PC-3 (cell line): ENCODE measurements around the gene MED13L. TPM values are rescaled to one million over a fixed set of nuclear protein-coding genes. Genes with fewer than 3 reads are reported as not detected.

Source experiments
- ATAC-seq: fragments of 200-7000 bp; cut with Tn5 transposase; 2 replicates; pipeline ENCODE4 v1.9.1; 2020; ENCODE audit warnings: mild to moderate bottlenecking, moderate library complexity
- BruUV-seq: library from RNA; stranded (reverse); fragments of 400-500 nt; replicated peaks from 2 replicates; lab custom pipeline; 2021; lab: Mats Ljungman, UMichigan
- CTCF ChIA-PET: fragments of 300-600 bp; sonication (Branson Sonifier 250); formaldehyde crosslinking; loops from one replicate; lab custom pipeline; 2022; ENCODE audit warnings: antibody characterized with exemption; lab: Charles Lee
- POLR2A ChIA-PET: fragments of 300-600 bp; sonication (Branson Sonifier 250); formaldehyde crosslinking; loops from one replicate; lab custom pipeline; 2022; ENCODE audit warnings: antibody characterized with exemption; ENCODE audit not compliant: unreplicated experiment; lab: Charles Lee
- DNase-seq: peaks from one replicate; pipeline ENCODE4 v3.0.0-alpha.2; 2015
- H2AFZ ChIP-seq: fragments of 300-600 bp; sonication (generic); 2 replicates; pipeline ENCODE4 v1.6.0; 2016; ENCODE audit warnings: antibody characterized with exemption, low read length
- H3F3A ChIP-seq: fragments of 300-600 bp; sonication (generic); one replicate; pipeline ENCODE4 v1.6.0; 2017; ENCODE audit warnings: antibody characterized with exemption, low read length, control low read depth, mild to moderate bottlenecking; ENCODE audit not compliant: unreplicated experiment
- H3K27ac ChIP-seq: fragments of 300-600 bp; sonication (generic); 2 replicates; pipeline ENCODE4 v1.5.1; 2016; ENCODE audit warnings: mild to moderate bottlenecking, low read length
- H3K27me3 ChIP-seq: fragments of 300-600 bp; sonication (generic); 2 replicates; pipeline ENCODE4 v1.6.1; 2016; ENCODE audit warnings: low read length, mixed read lengths
- H3K36me3 ChIP-seq: fragments of 300-600 bp; sonication (generic); 2 replicates; pipeline ENCODE4 v1.6.1; 2016; ENCODE audit warnings: low read depth, mixed run types, low read length, mixed read lengths
- H3K4me1 ChIP-seq: fragments of 300-600 bp; sonication (generic); 2 replicates; pipeline ENCODE4 v1.5.1; 2016; ENCODE audit warnings: low read length; ENCODE audit not compliant: insufficient read depth
- H3K4me2 ChIP-seq: fragments of 300-600 bp; sonication (generic); 2 replicates; pipeline ENCODE4 v1.6.0; 2016; ENCODE audit warnings: low read length
- H3K4me3 ChIP-seq: fragments of 300-600 bp; sonication (generic); 2 replicates; pipeline ENCODE4 v1.5.1; 2016; ENCODE audit warnings: mild to moderate bottlenecking, low read length, mixed read lengths
- H3K79me2 ChIP-seq: fragments of 300-600 bp; sonication (generic); 2 replicates; pipeline ENCODE4 v1.6.1; 2017; ENCODE audit warnings: low read length, mixed read lengths
- H3K9ac ChIP-seq: fragments of 300-600 bp; sonication (generic); 2 replicates; pipeline ENCODE4 v1.6.0; 2016; ENCODE audit warnings: mild to moderate bottlenecking, low read length
- H3K9me2 ChIP-seq: fragments of 300-600 bp; sonication (generic); replicated peaks from 2 replicates; pipeline ENCODE4 v1.6.1; 2016; ENCODE audit warnings: mixed run types, low read length, mixed read lengths
- H3K9me3 ChIP-seq: fragments of 300-600 bp; sonication (generic); 2 replicates; pipeline ENCODE4 v1.6.1; 2016; ENCODE audit warnings: low read length, mixed read lengths
- H4K20me1 ChIP-seq: fragments of 300-600 bp; sonication (generic); 2 replicates; pipeline ENCODE4 v1.6.1; 2016; ENCODE audit warnings: low read length, mixed read lengths
- CTCF ChIP-seq: fragments of 300-600 bp; sonication (generic); conservative IDR thresholded peaks from 2 replicates; pipeline ENCODE4 v1.5.1; 2017; ENCODE audit warnings: antibody characterized with exemption, low read depth, mild to moderate bottlenecking, low read length
- EZH2 ChIP-seq: fragments of 300-600 bp; sonication (generic); IDR thresholded peaks from one replicate; pipeline ENCODE4 v1.6.1; 2017; ENCODE audit warnings: antibody characterized with exemption, mild to moderate bottlenecking, low read length; ENCODE audit not compliant: unreplicated experiment
- EZH2phosphoT487 ChIP-seq: fragments of 300-600 bp; sonication (generic); IDR thresholded peaks from 2 replicates; pipeline ENCODE4 v1.6.1; 2018; ENCODE audit warnings: mild to moderate bottlenecking, antibody characterized with exemption, low read length, borderline replicate concordance
- intact Hi-C: fragments of 100-400 bp; cut with micrococcal nuclease; formaldehyde crosslinking; loops from 2 replicates; pipeline ENCODE4 v1.9.0; 2023
- total RNA-seq: library from RNA; depleted of rRNA; stranded (reverse); fragments of >200 nt; gene quantifications from 2 replicates; pipeline ENCODE4 v1.2.3, GENCODE V29; 2014

Gene MED13L
- total RNA-seq, 1 experiment from 2014 or later = 61.2 TPM

- TF ChIP-seq CTCF = no peak
- no peak for TF ChIP-seq EZH2phosphoT487
- TF ChIP-seq EZH2 = no peak
- ChIA-PET POLR2A (no interaction called here), CTCF (interaction anchor here (0.6 kb wide), 1 partner anchor 358 kb away, joined by 5 read pairs; no protein-coding TSS in a partner anchor)
- intact Hi-C loops = no loop called here
- no peaks in the 10 kb centered on the region for H3K9me2 ChIP-seq
- no peaks in the 10 kb centered on the region for H3F3A ChIP-seq
- ATAC-seq (peak; percentile 88), DNase-seq (peak; percentile 48)
- no peaks in the 10 kb centered on the region for H3K27me3 ChIP-seq
- no peaks in the 10 kb centered on the region for H3K9me3 ChIP-seq
- H3K4me2 ChIP-seq = peak overlapping the region; percentile 34
- H3K4me3 ChIP-seq = no peak overlapping the region
- peaks cover 17% of the 10 kb centered on the region for H3K4me1 ChIP-seq
- H3K79me2 ChIP-seq = peaks cover 32% of the 10 kb centered on the region
- H3K9ac ChIP-seq = no peak overlapping the region
- peaks cover 48% of the 10 kb centered on the region for H3K36me3 ChIP-seq
- H3K27ac ChIP-seq = peak overlapping the region; percentile 6; the same call in 1 of the 2 replicates
- no peak overlapping the region for H2AFZ ChIP-seq
- H4K20me1 ChIP-seq = peaks cover 4% of the 10 kb centered on the region; the same call in 1 of the 2 replicates
- no TSS peak for BruUV-seq
Measured at GRCh38 chr12:115988625-115989563, 288.6 kb downstream of the MED13L start.

GRCh38 chr12:115988212-115988611, 289.3 kb downstream of the MED13L start:
- intact Hi-C loops = no loop called here

More at GRCh38 chr12:115988212-115988611, 289.3 kb downstream of the MED13L start:
- H3K79me2 ChIP-seq = peaks cover 32% of the 10 kb centered on the region
- H3K36me3 ChIP-seq = peaks cover 52% of the 10 kb centered on the region
- H3K27me3 ChIP-seq = no peaks in the 10 kb centered on the region
- no peak overlapping the region for H3K4me3 ChIP-seq
- no peaks in the 10 kb centered on the region for H3K9me3 ChIP-seq
- no peaks in the 10 kb centered on the region for H3F3A ChIP-seq
- H3K27ac ChIP-seq = no peak overlapping the region
- peaks cover 17% of the 10 kb centered on the region for H3K4me1 ChIP-seq
- H3K9me2 ChIP-seq = no peaks in the 10 kb centered on the region
- POLR2A ChIA-PET = no interaction called here
- BruUV-seq = no TSS peak
- TF ChIP-seq EZH2 (no peak), EZH2phosphoT487 (no peak), CTCF (no peak)
- no peak overlapping the region for H3K9ac ChIP-seq
- DNase-seq = no peak
- peaks cover 4% of the 10 kb centered on the region; the same call in 1 of the 2 replicates for H4K20me1 ChIP-seq
- CTCF ChIA-PET = interaction anchor here (0.6 kb wide), 1 partner anchor 358 kb away, joined by 5 read pairs; no protein-coding TSS in a partner anchor
- H2AFZ ChIP-seq = no peak overlapping the region
- ATAC-seq = 0 out of 2 replicates have a peak, but pooled peaks have one; percentile 14
- H3K4me2 ChIP-seq = peak overlapping the region; percentile 34; the same call in 1 of the 2 replicates
